Measurements from ENCODE around the gene HSPG2.

Gene HSPG2

DNA sequence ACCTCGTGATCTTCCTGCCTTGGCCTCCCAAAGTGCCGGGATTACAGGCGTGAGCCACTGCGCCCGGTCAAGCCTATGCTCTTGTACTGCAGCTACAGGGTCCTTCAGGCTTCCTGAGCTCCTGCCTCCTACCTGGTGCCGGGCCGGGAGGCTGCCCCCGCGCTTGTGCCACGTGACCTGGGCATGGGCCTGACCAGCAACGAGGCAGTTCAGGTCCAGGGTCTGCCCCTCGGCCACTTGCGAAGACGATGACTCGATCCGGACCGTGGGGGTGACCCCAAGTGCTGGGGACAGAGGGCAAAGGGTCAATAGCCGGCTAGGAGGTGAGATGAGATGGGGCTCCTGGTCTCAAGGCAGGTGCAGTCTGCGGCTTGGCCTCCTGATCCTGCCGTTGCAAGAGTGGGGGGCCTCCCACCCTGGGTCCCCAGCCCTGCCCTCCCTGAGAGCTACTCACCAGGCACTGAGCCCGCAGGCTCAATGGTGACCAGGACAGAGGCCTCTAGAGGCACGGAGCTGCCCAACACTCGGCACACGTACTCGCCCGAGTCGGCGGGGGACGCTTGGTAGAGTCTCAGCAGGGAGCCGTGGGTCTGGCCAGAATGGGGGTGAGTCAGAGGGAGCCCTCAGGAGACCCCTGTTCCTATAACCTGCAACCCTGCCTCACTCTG is 87.1 kb downstream of the HSPG2 start:
- Histone ChIP-seq H3K4me1 (no peaks in the 10 kb centered on the region), H3K27me3 (no peaks in the 10 kb centered on the region), H3K36me3 (peaks cover 99 to 100% (median 100%) of the 10 kb centered on the region in 3 donors), H3K9me3 (no peaks in the 10 kb centered on the region), H3K27ac (no peak overlapping the region), H3K4me3 (no peak overlapping the region)
- intact Hi-C loops (cut with DNase I; ENCODE audit: low total_unique reads), result no loop called here
- TF ChIP-seq, protein P1, sequence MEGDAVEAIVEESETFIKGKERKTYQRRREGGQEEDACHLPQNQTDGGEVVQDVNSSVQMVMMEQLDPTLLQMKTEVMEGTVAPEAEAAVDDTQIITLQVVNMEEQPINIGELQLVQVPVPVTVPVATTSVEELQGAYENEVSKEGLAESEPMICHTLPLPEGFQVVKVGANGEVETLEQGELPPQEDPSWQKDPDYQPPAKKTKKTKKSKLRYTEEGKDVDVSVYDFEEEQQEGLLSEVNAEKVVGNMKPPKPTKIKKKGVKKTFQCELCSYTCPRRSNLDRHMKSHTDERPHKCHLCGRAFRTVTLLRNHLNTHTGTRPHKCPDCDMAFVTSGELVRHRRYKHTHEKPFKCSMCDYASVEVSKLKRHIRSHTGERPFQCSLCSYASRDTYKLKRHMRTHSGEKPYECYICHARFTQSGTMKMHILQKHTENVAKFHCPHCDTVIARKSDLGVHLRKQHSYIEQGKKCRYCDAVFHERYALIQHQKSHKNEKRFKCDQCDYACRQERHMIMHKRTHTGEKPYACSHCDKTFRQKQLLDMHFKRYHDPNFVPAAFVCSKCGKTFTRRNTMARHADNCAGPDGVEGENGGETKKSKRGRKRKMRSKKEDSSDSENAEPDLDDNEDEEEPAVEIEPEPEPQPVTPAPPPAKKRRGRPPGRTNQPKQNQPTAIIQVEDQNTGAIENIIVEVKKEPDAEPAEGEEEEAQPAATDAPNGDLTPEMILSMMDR (IDR thresholded peaks at IDR 0.05), result no peak
- no peak for DNase-seq

DNA sequence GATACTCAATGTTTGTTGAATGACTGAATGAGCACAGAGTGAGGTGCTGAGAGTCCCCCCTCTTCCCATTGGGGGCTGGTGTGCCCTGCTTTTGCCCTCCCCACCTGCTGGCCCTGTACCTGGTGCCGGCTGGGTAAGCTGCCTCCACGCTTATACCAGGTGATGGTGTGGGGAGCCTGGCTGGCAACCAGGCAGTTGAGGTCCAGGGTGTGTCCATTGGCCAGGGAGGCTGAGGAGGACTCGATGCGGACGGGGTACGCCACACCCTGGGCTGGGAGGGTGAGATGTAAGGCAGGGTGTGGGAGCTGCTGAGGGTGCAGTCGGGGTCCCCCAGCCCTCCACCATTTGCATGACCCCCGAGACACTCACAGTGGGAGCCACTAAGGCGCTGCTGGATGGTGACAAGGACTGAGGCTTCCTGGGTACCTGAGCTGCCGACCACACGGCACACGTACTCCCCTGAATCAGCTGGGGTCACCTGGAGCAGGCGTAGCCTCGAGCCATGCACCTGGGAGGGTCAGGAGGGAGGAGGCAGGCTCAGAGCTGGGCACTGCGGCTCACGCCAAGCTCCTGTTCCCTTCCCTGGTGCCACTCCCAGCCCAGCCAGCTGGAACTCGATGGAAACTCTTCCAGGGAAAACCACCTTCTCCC is 88.5 kb downstream of the HSPG2 start:
- Histone ChIP-seq H3K9me3 (no peaks in the 10 kb centered on the region), H3K4me3 (no peak overlapping the region), H3K36me3 (peaks cover 99 to 100% (median 100%) of the 10 kb centered on the region in 3 donors), H3K27ac (no peak overlapping the region), H3K27me3 (no peaks in the 10 kb centered on the region), H3K4me1 (no peaks in the 10 kb centered on the region)
- intact Hi-C loops (cut with DNase I; ENCODE audit: low total_unique reads), result no loop called here
- TF ChIP-seq, protein P1 (IDR thresholded peaks at IDR 0.05), result no peak
- DNase-seq, result no peak

DNA sequence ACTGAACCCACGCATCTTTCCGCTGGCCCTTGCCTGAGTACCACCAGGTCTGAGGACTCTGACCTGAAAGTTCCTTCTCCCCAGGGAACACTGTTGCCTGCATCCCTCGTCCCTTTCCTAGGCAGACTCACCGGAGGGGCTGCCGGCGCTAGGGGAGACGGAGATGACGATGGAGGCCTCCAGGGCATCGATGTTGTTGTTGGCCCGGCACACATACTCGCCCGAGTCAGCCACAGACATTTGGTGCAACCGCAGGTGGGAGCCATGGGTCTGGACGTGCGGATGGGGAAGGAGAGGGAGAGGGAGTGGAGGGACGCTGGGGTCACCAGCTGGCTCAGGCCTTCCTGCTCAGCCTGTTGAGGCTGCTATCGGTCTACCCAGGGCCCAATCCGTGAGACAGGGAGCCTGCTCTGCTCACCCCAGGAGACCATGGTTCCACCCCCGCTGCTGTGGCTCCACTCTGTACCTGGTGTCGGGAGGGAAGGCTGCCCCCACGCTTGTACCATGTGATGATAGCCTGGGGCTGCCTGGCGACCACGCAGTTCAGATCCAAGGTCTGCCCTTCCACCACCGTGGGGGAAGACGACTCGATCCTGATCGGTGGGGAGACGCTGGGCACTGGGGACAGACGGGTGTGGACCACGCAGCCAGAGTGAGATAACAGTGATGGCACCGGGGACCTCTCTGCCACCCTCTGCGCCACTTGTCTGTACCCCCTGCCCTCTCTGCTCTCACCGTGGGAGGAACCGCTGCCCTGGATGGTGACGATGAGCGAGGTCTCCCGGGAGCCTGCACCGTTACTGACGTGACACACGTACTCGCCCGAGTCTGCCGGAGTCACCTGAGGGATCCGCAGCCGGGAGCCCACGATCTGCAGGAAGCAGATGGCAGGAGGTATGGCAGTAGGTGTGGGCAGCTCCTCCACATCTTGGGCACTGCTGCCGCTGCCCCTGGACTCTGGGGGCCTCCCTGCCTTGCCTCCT is 89.6 kb downstream of the HSPG2 start:
- TF ChIP-seq, protein P1 (IDR thresholded peaks at IDR 0.05), result no peak
- H3K36me3 ChIP-seq, result peaks cover 100% of the 10 kb centered on the region in 3 donors
- intact Hi-C loops (cut with DNase I; ENCODE audit: low total_unique reads), result no loop called here

DNA sequence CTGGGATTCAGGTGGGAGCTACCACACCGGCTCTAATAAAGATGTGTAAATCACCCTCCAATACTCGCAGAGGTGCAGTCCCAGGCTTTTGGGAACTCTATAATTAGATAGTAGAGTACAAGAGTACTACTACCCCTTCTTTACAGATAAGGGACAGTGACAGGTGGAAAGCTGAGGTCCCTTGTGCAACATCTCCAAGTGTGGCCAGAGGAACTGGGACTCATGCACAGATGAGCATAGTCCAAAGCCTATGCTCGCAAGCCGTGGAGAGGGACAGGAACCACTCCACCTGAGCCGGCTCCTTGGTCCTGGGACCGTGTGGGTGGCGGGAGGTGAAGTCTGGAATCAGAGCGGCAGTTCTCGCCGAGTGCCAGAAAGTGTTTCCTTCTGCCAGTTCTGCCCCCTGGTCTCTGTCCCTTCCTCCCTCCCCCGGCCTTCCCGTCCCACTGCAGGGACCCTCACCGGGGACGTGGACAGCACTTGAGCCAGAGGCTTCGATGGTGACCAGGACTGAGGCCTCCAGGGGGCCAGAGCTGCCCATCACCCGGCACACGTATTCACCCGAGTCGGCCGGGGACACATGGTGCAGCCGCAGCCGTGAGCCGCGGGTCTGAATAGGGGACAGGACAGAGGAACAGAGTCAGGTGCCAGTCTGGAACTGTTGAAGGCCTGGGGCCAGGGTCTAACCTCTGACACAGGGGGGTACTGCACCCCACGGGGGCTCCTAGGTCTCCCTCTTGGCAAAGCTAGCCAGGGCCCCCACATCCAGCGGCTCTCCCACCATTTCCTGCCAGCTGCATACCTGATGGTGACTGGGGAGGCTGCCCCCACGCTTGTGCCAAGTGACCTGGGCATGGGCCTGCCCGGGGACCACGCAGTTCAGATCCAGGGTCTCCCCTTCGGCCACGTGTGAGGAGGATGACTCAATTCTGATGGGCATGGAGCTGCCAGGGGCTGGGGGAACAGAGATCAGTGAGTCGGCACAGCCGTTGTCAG is 91.2 kb downstream of the HSPG2 start:
- Histone ChIP-seq H3K4me3 (no peak overlapping the region), H3K27me3 (no peaks in the 10 kb centered on the region), H3K9me3 (no peaks in the 10 kb centered on the region), H3K27ac (no peak overlapping the region), H3K36me3 (peaks cover 100% of the 10 kb centered on the region in 3 donors), H3K4me1 (no peaks in the 10 kb centered on the region)
- no peak for DNase-seq
- intact Hi-C loops (cut with DNase I; ENCODE audit: low total_unique reads), result no loop called here
- TF ChIP-seq, protein P1 (IDR thresholded peaks at IDR 0.05), result no peak

More for the DNA sequence above, 89.6 kb downstream of the HSPG2 start:
- Histone ChIP-seq H3K4me3 (no peak overlapping the region), H3K27me3 (no peaks in the 10 kb centered on the region), H3K9me3 (no peaks in the 10 kb centered on the region), H3K4me1 (no peaks in the 10 kb centered on the region), H3K27ac (no peak overlapping the region)
- no peak for DNase-seq

DNA sequence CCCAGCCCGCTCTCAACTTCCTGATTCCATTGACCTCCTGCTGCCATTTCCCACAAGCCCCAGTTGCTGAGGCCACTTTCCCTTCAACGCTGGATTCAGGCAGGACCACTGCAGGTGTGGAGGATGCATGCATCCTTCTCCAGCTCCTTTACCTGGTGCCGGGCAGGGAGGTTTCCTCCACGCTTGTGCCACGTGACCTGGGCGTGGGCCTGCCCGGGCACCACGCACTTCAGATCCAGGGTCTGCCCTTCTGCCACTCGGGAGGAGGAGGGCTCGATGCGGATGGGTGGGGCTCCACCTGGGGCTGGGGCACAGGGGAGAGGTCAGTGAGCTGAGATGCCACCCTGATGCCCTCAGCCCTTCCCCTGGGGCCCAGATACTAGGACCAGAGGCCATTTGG is 93.1 kb downstream of the HSPG2 start:
- DNase-seq, result no peak
- intact Hi-C loops (cut with DNase I; ENCODE audit: low total_unique reads), result no loop called here
- Histone ChIP-seq H3K4me1 (no peaks in the 10 kb centered on the region), H3K4me3 (no peak overlapping the region), H3K27me3 (no peaks in the 10 kb centered on the region), H3K36me3 (peaks cover 100% of the 10 kb centered on the region in 3 donors), H3K9me3 (no peaks in the 10 kb centered on the region), H3K27ac (no peak overlapping the region)
- TF ChIP-seq, protein P1 (IDR thresholded peaks at IDR 0.05), result no peak

All from tibial artery (tissue), 4 donors.